Measurements from ENCODE around the gene PLCB1.

PLCB1 gene

DNA sequence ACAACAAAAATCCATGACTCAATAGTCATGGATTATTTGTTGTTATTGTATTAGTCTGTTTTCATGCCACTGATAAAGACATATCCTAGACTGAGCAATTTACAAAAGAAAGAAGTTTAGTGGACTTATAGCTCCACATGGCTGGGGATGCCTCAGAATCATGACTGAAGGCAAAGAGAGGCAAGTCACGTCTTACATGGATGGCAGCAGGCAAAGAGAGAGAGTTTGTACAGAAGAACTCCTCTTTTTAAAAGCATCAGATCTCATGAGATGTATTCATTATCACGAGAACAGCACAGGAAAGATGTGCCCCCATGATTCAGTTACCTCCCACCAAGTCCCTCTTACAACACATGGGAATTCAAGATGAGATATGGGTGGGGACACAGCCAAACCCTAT, 792.5 kb downstream of the PLCB1 start:
- no peak for DNase-seq

DNA sequence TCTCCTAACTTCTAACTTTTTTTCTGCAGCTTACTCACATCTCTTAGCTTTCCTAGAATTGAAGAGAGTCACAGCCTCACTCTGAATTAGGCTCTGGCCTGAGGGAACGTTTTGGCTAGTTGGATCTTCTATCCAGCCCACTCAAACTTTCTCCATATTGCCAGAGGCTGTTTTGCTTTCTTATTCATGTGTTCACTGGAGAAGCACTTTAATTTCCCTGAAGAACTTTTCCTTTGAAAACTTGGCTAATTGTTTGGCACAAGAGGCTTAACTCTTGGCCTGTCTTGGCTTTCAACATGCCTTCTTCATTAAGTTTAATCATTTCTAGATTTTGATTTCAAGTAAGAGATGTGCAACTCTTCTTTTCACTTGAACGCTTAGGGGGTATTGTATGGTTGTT, 798.7 kb downstream of the PLCB1 start:
- DNase-seq: no peak

DNA sequence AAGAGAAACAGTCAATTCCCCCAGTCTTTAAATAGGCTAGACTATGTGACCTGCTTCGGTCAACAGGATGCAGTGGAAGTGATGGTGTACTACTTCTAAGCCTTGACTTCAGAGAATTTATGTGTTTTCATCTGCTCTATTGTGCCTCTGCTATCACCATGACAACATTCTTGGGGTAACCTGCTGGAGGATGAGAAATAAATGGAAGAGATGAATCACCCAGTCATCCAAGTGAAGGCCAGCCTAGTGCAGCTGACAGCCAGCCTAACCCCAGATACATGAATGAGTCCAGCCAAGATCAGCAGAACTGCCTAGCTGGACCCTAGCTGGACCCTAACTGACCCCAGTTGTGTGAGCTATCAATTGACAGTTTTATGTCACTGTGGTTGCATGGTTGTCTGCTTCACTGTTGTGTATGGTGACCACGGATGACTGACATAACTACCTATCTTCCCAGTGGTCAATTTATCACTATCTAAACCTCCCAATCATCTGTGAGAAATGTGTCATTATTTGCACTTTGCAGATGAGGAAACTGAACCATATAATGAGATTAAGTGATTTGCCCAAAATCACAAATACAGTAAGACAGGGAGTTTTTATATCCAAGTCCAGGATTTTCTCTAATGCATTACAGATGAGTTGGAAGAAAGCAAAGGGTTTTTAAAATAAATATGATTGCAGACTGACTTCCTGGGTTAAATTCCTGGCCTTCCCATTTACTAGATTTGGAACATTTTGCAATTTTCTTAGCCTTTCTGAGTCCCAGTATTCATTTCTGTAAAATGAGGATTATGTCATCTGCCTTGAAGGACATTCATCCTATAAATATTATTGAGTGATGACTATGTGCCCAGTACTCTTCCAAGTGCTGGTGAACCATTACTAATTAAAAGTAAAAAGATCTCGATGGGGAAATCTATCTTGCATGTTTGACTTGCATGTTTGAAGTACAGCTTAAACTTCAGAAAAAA, 800.4 kb downstream of the PLCB1 start:
- no peak for DNase-seq

- DNase-seq: no peak
Observed at GRCh38 chr20:8933381-8933807, 801.3 kb downstream of the PLCB1 start.

DNA sequence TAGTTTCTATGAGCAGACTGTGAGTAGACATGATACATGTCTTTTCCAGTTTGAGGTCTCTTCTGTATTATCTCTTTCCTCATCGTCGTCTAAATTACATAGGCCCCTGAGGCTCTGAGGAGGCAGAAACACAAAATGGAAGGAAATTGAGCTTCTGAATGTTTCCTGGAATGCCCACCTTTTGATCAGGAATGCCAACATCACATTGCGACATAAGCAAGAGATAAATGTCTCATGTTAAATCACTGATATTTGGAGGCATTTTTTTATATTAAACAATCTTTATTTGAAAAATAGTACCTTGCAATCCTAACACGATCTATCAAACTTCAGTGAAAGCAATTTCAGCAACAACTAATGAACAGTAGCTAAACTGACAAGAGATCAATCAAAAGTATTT, 802.3 kb downstream of the PLCB1 start:
- no peak for DNase-seq

All from NCI-H2029 (cell line).